Retinal pigment epithelial cell (primary cell): Measurements from ENCODE around the gene ATP11C.

Experiments used
- DNase-seq: peaks from one replicate; pipeline ENCODE4 v3.0.0-alpha.2; 2010; ENCODE audit warnings: low read depth
- H3K4me3 ChIP-seq: 2 replicates; pipeline ENCODE4 v1.5.1; 2011; ENCODE audit warnings: mild to moderate bottlenecking, low read length, control low read depth, moderate library complexity
- TF ChIP-seq, protein P1 (sequence below): conservative IDR thresholded peaks from 2 replicates; pipeline ENCODE4 v1.5.1; 2011; ENCODE audit warnings: low read depth, low read length, control low read depth, inconsistent platforms

The ATP11C gene

DNA sequence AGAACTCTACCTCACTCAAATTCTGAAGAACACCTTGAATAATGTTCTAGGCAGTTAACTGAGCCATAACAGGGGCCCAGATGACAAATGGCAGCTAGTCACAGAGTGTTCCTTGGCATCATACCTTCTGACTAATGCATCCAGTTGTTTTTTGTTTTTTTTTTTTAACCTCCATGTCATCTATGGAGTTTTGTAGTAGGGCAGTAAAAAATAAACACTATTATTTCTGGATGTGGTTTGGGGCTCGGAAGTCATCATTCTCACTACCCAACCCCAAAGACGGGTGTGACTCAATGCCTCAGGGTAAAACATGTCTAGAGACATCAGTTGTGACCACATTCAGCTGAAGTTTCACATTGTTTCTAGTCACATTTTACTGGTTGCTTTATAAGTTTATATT is 193.7 kb downstream of the ATP11C start:
- H3K4me3 ChIP-seq = no peak overlapping the region
- no peak for DNase-seq
- TF ChIP-seq, protein P1, sequence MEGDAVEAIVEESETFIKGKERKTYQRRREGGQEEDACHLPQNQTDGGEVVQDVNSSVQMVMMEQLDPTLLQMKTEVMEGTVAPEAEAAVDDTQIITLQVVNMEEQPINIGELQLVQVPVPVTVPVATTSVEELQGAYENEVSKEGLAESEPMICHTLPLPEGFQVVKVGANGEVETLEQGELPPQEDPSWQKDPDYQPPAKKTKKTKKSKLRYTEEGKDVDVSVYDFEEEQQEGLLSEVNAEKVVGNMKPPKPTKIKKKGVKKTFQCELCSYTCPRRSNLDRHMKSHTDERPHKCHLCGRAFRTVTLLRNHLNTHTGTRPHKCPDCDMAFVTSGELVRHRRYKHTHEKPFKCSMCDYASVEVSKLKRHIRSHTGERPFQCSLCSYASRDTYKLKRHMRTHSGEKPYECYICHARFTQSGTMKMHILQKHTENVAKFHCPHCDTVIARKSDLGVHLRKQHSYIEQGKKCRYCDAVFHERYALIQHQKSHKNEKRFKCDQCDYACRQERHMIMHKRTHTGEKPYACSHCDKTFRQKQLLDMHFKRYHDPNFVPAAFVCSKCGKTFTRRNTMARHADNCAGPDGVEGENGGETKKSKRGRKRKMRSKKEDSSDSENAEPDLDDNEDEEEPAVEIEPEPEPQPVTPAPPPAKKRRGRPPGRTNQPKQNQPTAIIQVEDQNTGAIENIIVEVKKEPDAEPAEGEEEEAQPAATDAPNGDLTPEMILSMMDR = no peak

DNA sequence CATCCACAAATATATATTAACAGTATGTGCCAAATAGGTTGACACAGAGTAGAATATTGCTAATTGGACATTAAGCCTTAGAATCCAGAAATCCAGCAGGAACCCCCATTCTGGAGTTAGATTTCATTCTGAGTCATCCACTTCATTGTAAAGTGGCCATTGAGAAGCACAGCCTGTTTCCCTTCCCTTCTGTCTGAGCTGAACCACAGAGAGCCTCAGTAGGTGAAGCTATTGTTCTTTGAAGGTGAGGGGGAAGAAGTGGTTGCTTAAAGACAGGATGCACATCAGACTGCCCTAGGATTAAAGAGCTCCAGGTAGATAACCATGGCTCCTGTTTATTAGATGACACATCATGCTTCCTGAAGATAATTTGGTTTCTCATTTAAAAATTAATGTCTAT is 194.3 kb downstream of the ATP11C start:
- no peak overlapping the region for H3K4me3 ChIP-seq
- TF ChIP-seq, protein P1 = no peak
- DNase-seq = no peak

DNA sequence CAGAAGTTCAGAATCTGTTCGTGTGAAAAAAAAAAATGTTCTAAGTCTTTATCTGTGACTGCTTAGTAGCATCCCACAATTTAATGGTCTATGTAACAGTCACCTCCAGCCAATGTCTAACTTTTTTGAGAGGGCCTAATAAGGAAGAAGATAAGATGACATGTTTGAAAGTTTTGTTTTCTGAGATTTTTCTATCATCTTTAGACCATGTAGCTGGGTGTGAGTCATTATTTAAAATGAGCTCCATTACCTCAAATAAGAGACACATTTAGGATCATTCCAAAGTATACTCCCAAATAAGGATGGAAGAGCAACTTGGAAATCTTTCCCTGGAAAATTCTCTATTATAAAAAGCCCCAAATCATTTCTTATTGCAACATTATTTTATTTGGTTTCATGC is 196.7 kb downstream of the ATP11C start:
- DNase-seq = no peak
- H3K4me3 ChIP-seq = no peak overlapping the region

DNA sequence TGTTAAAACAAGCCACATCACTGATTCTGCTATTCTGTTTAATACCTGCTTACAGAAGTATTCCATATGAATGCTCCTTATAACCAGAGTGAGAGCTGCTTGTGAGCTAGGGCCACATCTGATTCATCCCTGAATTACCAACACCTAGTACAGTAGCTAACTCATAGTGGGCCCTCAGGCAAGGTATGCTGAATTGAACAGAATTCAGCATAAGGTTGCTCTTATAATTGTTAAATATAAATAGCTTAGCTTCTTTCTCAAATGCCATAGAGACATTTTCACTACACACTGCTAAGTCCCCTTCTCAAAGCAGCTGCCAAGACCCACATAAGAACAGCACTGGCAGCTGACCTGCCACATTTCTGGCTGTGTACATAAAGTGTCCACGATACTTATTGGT is 197.9 kb downstream of the ATP11C start:
- no peak for DNase-seq
- TF ChIP-seq, protein P1 = no peak
- H3K4me3 ChIP-seq = no peak overlapping the region

More for the DNA sequence above, 196.7 kb downstream of the ATP11C start:
- TF ChIP-seq, protein P1 = no peak

DNA sequence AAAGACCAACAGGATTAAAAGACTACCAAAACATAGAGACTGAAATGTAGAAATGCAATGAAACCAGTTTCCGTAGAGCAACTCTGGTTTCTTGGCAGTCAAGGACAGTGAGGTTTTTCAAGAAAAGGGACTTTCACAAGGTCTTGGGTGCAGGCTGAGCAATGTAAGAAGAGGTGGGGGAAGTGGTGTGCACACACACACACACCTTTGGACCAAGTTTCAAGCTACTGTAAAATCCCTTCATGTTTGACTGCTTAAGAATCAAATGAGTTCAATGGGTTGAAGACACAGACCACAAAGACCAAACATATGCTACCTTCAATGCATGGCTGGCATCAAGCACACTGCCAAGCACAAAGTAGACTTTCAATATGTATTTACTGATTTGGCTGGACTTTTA is 207.1 kb downstream of the ATP11C start:
- no peak overlapping the region for H3K4me3 ChIP-seq
- DNase-seq = no peak
- TF ChIP-seq, protein P1 = no peak

DNA sequence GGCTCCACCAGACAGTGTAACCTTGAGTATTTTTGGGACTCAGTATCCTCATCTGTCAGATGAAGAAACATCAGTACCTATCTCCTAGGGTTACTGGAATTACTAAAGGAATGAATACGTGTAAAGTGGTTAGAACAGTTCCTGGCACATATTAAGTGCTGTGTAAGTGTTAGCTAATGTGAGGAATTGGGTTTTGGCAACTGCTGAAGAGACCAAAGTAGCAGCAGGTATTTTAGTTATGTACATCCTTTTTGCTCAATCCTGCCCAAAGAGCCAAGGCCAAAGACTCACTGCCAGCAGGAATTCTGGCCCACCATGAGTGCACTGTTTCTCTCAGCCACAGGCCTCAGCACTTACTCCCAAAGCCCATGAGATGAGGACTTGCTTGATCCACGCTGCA is 208.2 kb downstream of the ATP11C start:
- DNase-seq = no peak
- TF ChIP-seq, protein P1 = no peak

DNA sequence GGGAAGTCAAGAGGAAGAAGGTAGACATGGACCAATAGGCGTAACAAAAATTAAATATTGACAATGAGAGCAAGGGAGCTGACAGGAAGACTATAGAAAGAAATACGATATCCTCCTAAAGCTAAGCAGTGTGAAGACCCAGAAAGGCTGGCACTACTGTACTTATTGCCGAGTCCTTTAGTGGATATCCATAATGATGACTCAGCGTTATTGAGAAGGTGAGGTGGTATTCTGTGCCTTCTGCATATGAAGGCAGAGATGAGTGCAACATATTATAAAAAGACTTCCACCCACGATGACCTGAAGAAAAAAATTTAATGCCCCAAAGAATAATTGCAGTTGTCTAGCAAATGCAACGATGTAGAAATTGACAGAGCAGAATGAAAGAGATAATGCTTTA is 211.9 kb downstream of the ATP11C start:
- TF ChIP-seq, protein P1 = no peak
- no peak overlapping the region for H3K4me3 ChIP-seq
- DNase-seq = no peak

More for the DNA sequence above, 208.2 kb downstream of the ATP11C start:
- no peak overlapping the region for H3K4me3 ChIP-seq
